HG02970 (cell line): Measurements from ENCODE around the gene CD79A.
A peak's percentile ranks its signal among the peaks of the same experiment; 100 is the strongest.
"Not testable (repeated sequence)": the region's sequence is repeated elsewhere in the genome, so short reads cannot be mapped to it uniquely, and the experiment has no call there.

ENCODE experiments used
- ATAC-seq: cut with Tn5 transposase; IDR thresholded peaks from one replicate; pipeline ENCODE4 v1.9.1; 2021; ENCODE audit warnings: mild to moderate bottlenecking, moderate library complexity, moderate number of reproducible peaks; ENCODE audit not compliant: unreplicated experiment, low FRiP score

CD79A gene

DNA sequence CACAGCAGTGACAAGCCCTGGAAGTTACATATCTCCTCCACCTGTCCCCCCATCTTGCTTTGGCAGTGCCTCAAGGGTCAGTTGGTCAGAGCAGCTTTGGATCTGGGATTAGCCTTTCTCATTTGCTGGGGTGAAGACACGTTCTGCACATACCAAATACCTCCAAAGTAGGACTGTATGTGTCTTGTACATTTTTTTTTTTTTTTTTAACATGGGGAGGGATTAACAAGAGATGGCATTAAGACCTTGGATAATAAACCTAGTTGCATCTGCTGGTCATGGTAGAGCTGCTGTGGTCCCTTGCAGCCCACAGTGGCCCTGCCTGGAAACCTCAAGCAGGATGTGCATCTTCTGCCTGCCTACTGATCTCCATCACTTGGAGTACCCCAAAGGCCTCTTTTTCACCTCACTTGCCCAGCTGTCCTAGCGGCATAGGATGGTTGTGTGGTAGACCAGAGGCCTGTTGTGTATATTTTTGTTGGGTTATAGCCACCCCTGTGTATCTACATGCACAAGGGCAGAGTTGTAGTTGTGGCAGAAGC is 14.6 kb upstream of the CD79A start:
- ATAC-seq: no peak

DNA sequence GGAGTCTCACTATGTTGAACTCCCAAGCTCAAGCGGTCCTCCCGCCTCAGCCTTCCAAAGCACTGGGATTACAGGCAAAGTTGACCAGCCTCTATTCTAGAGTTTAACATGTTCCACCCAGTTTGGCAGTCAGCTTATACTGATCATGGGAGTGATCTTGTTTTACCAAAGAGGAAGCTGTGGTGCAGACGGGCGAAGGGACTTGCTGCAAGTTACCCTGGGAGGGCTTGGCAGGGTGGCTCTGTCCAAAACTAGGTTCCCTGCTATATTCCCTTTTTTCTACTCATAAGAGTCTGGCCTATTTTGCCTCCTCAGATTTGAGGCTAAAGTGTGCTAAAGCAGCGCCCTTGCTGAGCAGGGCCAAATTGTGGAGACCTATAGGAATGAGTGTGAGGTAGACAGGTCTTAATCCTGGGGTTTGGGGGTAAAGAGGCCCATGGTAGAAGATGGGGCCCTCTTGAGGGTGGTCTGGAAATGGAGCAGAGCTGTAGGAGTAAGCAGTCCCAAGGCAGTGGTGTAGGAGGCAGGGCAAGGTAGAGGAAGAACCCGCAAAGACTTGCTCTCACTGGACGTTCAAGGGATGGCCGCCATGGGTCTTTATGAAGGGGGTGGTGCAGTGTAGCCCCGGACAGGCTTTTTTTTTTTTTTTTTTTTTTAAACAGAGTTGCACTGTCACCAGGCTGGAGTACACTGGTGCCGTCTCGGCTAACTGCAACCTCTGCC is 13.7 kb upstream of the CD79A start:
- no peak for ATAC-seq

DNA sequence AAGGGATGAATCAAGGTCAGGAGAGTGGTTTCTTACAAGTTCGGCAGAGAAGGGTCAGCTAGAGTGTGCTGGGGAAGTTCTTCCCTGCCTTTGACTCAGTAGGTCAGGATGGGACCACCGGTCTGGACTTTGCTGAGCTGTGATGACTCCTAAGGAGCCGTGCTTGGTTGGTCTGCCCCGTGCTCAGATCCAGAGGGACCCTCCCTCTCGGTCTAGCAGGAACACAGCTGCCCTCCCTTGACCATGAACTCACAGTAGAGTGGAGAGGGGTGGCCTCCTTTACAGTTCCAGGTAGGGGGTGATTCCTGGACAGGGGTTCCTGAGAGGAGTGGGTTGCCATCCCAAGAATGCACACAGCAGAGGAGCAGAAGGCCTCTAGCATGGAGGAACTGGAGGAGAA is 12.7 kb upstream of the CD79A start:
- no peak for ATAC-seq

DNA sequence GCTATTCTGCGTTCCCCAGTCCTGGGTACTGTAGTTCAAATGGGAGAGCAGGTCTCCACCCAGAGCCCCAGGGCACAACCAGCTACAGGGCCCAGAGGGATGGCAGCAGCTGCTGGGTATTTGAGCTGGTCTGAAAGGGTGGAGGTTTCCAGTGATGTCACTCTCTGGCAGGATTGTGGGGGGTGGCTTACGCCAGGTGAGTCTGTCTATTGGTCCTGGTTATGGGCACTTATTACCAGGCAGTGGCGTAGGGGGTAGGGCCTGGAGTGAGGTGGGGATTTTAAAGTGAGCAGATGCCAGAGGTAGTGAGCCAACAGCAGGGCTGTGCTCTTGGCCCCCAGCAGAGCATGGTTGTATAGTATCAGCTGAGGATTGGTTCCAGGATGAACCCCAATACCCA is 10.8 kb upstream of the CD79A start:
- no peak for ATAC-seq

DNA sequence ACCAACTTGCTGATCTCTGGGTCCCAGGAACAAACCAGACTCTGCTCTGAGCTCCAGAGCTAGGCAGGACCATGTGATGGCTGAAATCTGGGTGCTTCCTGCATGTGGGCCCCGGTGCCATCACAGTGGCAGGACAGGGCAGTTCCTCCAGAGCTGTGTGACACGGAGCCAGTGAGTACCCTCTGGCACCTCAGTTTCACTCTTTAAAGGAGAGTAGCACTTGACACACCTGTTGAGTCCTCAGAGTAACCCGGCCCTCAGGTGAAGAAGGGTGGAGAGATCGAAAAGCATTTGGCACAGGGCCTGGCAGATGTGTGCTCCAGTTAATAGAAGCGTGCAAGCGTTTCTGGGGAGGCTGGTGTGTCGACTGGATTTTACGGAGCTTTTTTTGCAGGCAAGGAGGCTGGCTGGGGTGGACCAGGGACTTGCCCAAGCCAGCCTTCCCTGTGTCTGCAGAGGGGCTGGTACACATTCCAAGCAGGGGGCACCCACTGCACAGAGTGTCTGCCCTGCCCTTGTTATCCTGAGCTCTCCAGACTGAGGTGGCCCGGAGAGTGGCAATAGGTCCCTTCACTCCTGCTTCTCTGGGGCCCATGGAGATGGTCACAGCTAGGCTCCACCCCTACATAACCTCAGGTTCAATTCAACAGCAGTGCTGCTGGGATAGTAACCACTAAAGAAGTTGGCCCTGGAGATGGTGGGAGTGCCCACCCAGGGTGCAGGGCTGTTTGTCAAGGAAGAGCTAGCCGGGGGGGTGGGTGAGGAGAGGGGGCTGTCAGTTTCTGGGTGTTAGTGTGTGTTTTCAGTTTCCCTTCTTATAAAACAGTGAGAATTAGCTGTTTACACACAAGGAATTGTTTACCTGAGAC is 8.7 kb upstream of the CD79A start:
- no peak for ATAC-seq

DNA sequence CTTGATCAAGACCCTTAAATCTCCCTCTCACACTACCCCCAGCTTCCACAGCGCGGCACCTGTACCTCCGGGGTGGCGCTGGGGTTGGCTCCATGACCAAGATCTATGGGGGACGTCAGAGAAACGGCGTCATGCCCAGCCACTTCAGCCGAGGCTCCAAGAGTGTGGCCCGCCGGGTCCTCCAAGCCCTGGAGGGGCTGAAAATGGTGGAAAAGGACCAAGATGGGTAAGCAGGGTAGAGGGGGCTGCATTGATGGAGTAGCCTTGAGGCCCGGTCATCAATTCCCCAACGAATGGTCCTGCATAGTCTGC is 8.1 kb upstream of the CD79A start:
- ATAC-seq: no peak

DNA sequence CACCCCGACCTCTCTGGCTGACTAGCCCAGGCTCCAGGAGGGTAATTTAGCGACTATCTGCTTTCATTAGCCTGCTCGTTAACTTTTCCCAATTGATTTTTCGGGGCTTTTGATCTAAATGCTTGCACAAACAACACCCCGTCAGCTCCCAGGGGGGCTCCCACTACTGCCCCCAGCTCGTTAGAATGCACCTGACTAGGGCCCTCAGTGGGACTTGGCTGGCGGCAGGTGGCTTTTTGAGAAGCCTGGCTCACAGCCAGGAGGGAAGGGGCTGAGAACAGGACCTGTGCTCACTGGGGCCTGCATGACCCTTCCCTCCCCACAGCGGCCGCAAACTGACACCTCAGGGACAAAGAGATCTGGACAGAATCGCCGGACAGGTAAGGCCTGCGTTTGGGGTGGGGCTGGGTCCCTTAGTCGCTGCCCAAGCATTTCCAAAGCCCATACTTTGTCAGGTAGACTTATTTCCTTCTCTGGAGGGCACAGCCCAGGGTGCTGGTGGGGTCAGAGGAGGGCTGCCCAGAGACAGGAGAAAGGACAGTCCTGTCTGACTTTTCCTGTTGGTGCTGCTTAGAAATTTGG is 7.6 kb upstream of the CD79A start:
- no peak for ATAC-seq

DNA sequence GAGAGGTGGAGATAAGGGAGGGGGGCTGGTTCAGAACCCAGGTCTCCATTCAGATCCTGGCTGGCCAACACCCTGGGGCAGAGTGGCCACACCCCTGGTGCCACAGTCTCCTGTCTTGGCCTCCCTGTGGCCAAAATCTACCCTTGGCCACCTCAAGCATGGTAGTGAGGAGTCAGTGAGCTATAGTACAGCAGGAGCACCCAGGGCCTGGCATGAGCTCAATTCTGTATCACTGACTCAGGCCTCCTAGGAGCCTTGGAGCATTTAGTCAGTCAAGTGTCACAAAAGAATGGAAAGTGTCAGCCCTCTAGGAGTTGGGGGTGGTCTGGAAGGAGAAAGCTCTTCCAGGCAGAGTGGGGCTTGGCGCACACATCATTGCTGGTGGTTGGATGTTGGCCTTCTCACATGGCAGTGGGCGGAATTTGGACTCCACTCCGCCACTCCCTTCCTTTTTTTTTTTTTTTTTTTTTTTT is 6.6 kb upstream of the CD79A start:
- no peak for ATAC-seq

DNA sequence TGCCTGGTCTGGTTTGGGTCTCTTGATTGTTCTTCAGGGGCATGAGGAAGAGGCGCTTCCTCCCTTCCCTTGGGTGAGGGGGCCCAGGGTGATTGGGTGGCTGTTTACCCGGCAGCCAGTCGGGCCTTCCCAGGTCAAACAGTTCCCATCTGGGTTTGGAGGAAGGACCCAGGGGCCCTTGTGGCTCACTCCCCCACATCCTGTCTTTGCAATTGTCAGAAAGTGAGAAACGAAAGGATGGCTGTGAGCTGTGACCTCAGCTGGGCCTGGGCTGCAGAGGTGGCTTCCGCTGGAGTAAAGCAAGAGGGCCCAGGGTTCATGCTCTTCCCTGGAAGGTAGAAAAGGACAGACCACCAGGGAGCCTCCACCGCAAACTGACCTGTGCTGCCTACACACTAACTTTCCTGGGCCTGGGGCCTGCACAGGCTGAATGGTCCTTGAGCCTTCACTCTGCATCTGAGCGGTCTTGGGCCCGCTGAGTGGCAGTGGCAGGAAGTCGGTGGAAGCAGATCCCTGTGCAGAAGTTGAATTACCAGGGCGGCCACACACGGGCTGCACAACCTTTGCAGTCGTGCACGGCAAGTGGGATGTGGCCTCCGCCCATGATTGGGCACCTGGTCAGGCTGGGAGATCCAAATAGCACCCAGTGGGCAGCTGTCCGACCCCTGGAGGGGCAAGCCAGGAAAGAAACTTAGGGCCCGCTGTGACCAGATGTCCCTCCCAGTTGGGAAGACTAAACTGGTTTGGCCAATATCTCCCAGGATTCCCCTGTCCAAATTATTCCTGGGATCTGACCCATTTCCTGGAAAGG is 5.3 kb upstream of the CD79A start:
- peak; percentile 39 for ATAC-seq

DNA sequence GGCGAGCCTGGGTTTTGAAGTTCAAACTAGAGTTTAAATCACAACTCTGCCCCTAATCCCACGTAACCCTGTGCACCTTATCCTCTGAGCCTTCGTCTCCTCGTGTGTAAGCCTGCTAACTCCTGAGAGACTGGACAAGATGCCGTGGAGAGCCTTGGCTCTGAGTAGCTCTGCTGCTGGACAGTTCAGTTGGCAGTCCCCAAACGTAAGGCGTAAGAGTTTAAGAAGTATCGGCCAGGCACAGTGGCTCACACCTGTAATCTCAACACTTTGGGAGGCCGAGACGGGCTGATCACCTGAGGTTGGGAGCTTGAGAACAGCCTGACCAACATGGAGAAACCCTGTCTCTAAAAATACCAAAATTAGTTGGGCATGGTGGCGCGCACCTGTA is 4.7 kb upstream of the CD79A start:
- no peak for ATAC-seq

DNA sequence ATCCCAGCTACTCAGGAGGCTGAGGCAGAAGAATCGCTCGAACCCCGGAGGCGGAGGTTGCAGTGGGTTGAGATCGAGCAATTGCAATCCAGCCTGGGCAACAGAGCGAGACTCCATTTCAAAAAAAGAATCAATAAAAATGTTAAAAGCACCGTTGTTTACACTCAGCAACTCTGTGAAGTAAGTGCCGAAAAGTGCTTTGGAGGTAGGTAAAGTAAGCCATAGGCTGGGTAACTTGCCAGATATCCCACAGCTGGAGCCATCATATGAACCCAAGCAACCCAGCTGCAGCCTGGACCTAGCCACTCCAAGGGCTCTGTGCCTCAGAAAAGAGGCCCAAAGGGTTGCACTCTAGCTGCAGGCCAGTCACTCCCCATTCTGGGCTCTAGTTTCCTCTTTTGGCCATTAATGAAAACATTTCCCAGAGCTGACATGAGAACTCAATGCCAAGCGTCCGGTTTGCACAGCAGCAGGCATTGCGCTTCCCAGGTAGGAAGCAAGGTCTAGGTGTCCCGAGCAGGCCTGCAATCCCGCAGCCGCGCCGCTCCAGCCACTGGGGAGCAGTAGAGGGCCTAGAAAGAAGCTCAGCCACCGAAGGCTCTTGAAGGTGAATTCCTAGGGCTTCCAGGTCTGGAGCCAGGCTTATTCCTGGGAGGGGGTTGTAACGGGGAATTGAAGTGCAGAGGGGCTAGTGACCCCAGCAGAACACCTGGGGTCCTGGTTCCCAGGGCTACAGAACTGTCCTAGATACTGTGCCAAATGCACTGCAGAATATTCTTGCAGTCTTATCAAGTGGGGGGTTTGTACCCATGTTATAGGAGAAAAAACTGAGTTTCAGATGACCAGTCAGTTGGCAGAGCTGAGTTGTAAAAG is 4.1 kb upstream of the CD79A start:
- ATAC-seq: no peak

DNA sequence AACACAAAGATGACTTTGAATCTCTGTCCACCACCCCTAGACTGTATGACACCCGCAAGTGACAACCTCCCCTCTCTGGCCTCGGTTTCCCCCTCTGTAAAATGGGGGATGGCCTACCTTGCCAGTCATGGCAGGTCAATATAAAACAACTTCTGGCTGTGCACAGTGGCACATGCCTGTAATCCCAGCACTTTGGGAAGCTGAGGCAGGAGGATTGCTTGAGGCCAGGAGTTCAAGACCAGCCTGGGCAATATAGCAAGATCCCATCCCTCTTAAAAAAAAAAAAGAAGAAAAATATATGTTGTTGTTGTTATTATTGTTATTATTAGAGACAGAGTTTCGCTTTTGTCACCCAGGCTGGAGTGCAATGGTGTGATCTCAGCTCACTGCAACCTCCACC is 1.1 kb upstream of the CD79A start:
- ATAC-seq: not testable (repeated sequence)

DNA sequence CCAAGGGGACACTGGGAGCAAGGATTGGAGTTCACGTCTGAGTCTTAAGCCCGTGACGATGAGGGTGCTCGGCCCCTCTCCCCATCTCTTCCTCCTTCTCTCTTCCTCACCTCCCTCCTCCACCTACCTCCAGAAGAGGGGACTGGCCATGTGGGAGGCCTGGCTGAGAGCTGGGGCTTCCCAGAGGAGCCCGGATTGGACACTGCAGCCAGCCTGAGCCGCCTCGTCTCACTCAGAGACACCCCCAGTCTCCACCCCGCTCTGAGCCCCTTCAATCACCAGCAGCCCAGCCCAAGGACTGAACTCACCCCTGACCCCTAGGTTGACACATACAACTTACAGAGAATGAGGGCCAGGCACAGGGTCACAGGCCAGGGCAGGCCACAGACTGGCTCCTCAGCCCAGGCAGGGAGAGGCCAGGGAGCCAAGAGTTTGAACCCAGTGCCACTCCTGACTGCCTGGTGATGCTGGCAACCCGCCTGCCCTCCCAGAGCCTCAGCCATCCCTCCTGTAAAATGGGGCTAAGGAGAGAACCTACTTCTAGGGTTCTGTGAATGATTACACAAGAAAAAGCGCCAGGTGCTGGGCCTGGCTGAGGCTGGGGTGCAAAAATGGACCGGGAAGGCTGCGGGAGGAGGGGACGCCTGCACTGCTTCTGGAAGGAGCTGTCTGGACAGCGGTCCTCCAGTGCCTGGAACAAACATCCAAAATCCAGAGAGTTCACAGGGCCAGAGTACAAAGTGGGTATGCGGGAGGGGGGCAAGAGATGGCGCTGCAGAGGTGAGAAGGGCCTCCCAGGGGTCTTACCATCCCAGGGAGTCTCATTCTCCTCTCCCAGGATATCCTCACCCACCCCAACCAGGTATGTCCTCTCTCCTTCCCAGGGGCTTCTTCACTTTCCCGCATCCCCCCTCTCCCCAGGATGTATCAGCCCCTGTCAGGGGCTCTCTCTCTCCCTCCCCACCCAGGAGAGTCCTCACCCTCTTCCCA is 1.1 kb downstream of the CD79A start:
- ATAC-seq: no peak

DNA sequence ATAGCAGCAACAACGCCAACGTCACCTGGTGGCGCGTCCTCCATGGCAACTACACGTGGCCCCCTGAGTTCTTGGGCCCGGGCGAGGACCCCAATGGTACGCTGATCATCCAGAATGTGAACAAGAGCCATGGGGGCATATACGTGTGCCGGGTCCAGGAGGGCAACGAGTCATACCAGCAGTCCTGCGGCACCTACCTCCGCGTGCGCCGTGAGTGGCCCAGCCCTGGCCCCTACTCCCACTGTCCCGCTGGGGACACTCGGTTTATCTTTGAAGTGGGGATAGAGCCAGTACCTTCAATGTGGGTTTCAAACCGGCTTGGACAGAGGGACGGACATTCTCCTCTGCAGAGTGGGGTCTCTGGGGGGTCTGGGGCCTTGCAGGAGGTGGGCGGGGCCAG is 2.0 kb downstream of the CD79A start:
- no peak for ATAC-seq

DNA sequence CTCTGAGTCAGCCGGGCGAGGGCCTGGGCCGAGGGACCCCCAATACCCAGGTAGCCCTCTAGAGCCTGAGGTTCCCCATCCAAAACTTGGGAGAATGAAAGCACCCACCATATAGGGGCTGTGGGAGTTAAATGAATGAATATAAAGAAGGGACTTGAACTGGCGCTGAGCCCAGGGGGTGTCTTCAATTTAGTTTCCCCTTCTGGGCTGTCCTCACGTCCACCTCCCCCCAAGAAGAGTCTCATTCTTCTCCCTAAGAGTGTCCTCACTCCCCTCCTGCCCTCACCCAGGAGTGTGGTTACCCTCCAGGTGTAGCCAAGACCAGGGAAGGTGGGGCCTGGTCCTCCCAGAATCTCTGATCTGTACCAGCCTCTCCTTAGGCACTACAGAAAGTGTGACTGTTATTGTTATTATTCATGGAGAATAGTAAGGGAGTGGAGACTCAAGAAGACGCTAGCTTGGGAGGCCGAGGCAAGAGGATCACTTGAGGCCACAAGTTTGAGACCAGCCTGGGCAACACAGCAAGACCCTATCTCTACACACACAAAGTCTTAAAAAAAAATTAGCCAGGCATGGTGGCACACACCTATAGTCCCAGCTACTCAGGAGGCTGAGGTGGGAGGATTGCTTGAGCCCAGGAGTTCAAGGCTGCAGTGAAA is 2.7 kb downstream of the CD79A start:
- ATAC-seq: no peak

DNA sequence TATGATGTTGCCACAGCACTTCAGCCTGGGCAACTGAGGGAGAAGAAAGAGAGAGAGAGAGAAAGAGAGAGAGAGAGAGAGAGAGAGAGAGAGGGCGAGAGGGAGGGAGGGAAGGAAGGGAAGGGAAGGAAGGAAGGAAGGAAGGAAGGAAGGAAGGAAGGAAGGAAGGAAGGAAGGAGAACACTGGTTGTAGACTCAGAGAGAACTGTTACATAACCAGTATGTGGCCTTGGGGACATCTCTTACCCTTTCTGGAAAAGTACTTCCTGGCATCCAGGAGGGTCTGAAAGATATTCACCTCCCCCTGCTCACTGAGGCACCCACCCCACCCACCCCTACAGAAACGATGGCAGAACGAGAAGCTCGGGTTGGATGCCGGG is 3.2 kb downstream of the CD79A start:
- no peak for ATAC-seq

DNA sequence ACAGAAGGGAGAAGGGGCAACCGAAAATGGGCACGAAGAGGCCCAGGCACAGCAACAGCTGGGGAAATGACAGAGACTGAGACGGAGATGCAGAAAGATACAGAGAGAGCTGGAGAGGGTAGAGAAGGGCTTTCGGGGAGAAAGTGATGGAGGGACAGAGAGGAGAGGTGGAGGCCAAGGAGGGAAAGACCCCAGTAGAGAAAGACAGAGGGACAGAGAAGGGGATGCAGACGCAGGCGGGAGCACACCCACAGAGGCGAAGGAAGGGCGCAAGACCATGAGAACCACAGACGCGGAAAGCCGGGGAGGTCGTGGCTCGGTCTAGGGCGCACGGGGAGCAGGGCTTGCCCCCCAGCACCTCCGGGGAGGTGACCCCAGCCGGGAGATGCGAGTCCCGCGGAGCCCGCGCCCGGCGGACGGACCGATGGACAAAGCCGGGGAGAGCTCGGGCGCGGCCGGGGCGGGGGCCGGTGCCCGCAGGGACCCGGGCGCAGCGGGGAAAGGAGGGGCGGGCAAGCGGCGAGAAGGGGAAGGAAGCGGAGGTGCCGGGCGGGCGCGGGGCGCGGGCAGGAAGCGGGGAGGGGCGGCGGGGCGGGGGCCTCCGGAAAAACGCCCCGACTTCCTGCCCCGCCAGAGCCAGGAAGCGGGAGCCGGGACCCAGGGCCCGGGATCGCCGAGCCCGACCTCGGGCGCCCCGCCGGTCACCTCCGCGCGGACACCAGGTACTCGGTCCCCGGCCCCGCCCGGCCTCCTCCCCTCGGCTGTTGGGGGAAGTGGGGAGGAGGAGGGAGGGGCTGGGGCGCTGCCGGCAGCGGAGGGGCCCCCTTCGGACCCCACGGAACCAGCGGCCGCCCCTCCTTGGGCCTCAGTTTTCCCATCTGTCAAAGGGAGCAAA is 5.7 kb downstream of the CD79A start, which contains the start of gene ARHGEF1:
Gene ARHGEF1 (plus strand): TSS at position 617 of the 895 bp plus-strand sequence. CDS start 4,899 bp downstream, outside the sequence.
- no peak for ATAC-seq
